IMR-90 (cell line): ENCODE data around the gene NEMF. TPM values are rescaled to one million over a fixed set of nuclear protein-coding genes. Genes with fewer than 3 reads are reported as not detected.
A peak's percentile ranks its signal among the peaks of the same experiment; 100 is the strongest.

Experiments
- ATAC-seq: fragments of 200-7000 bp; cut with Tn5 transposase; 2 replicates; pipeline ENCODE4 v1.9.1; 2020; ENCODE audit warnings: low read depth, mild to moderate bottlenecking, moderate library complexity
- BruUV-seq: library from RNA; stranded (reverse); fragments of 400-500 nt; replicated peaks from 2 replicates; lab custom pipeline; 2021; lab: Mats Ljungman, UMichigan
- CTCF ChIA-PET: fragments of 300-600 bp; formaldehyde crosslinking; extraction: SDS; loops from one replicate; lab custom pipeline; 2021; ENCODE audit warnings: antibody characterized with exemption; lab: Yijun Ruan, JAX
- POLR2A ChIA-PET: fragments of 300-600 bp; sonication (Branson Sonifier 250); formaldehyde crosslinking; loops from one replicate; lab custom pipeline; 2022; ENCODE audit warnings: antibody characterized with exemption; ENCODE audit not compliant: unreplicated experiment; lab: Charles Lee
- DNase-seq: peaks from one replicate; pipeline ENCODE4 v3.0.0; 2013
- H2AFZ ChIP-seq: replicated peaks from 2 replicates; pipeline ENCODE3; 2013; ENCODE audit warnings: low read length, mild to moderate bottlenecking; ENCODE audit not compliant: poor library complexity
- H2AK5ac ChIP-seq: 2 replicates; pipeline ENCODE4 v1.6.1; 2013; ENCODE audit warnings: low read depth, low read length, inconsistent platforms
- H2AK9ac ChIP-seq: replicated peaks from 2 replicates; pipeline ENCODE3; 2013; ENCODE audit warnings: mild to moderate bottlenecking, low read depth, low read length, moderate library complexity; ENCODE audit not compliant: poor library complexity
- H2BK120ac ChIP-seq: 2 replicates; pipeline ENCODE4 v1.6.1; 2013; ENCODE audit warnings: low read depth, low read length, inconsistent platforms
- H2BK15ac ChIP-seq: 3 replicates; pipeline ENCODE4 v1.6.1; 2013; ENCODE audit warnings: low read depth, low read length, inconsistent platforms
- H2BK20ac ChIP-seq: 2 replicates; pipeline ENCODE4 v1.6.1; 2013; ENCODE audit warnings: low read depth, mild to moderate bottlenecking, inconsistent platforms, low read length, moderate library complexity
- H2BK5ac ChIP-seq: 2 replicates; pipeline ENCODE4 v1.6.1; 2013; ENCODE audit warnings: mild to moderate bottlenecking, low read depth, low read length, inconsistent platforms; ENCODE audit not compliant: poor library complexity, severe bottlenecking
- H3K14ac ChIP-seq: replicated peaks from 2 replicates; pipeline ENCODE4 v1.6.1; 2013; ENCODE audit warnings: low read depth, low read length, inconsistent platforms
- H3K18ac ChIP-seq: 2 replicates; pipeline ENCODE4 v1.6.1; 2013; ENCODE audit warnings: low read depth, low read length, control low read depth
- H3K23ac ChIP-seq: 2 replicates; pipeline ENCODE4 v1.6.1; 2013; ENCODE audit warnings: low read depth, low read length, inconsistent platforms
- H3K27ac ChIP-seq: 2 replicates; pipeline ENCODE4 v1.5.1; 2013; ENCODE audit warnings: mild to moderate bottlenecking, control low read depth, low read length; ENCODE audit not compliant: insufficient read depth
- H3K27me3 ChIP-seq: 2 replicates; pipeline ENCODE4 v1.6.1; 2013; ENCODE audit warnings: low read length; ENCODE audit not compliant: control insufficient read depth, insufficient read depth
- H3K36me3 ChIP-seq: 2 replicates; pipeline ENCODE4 v1.6.1; 2013; ENCODE audit warnings: low read length, mixed read lengths; ENCODE audit not compliant: control insufficient read depth, insufficient read depth
- H3K4ac ChIP-seq: 2 replicates; pipeline ENCODE4 v1.6.1; 2013; ENCODE audit warnings: low read depth, low read length, inconsistent platforms
- H3K4me1 ChIP-seq: 2 replicates; pipeline ENCODE4 v1.6.1; 2013; ENCODE audit warnings: low read length, mixed read lengths; ENCODE audit not compliant: control insufficient read depth, insufficient read depth
- H3K4me2 ChIP-seq: 2 replicates; pipeline ENCODE4 v1.6.1; 2013; ENCODE audit warnings: low read depth, mild to moderate bottlenecking, control low read depth, low read length, moderate library complexity
- H3K4me3 ChIP-seq: 2 replicates; pipeline ENCODE4 v1.5.1; 2013; ENCODE audit warnings: low read depth, mild to moderate bottlenecking, control low read depth, low read length, moderate library complexity; ENCODE audit not compliant: insufficient read depth
- H3K56ac ChIP-seq: 2 replicates; pipeline ENCODE4 v1.6.1; 2013; ENCODE audit warnings: low read length, inconsistent platforms; ENCODE audit not compliant: insufficient read depth; ENCODE audit errors: extremely low read depth
- H3K79me1 ChIP-seq, 2 experiments: 2 replicates each; pipeline ENCODE4 v1.6.1; 2013; ENCODE audit warnings: low read length in 2 of 2, inconsistent platforms in 1 of 2, low read depth in 1 of 2
- H3K9ac ChIP-seq: 2 replicates; pipeline ENCODE4 v1.6.1; 2013; ENCODE audit warnings: low read depth, low read length, control low read depth
- H3K9me1 ChIP-seq: 2 replicates; pipeline ENCODE4 v1.6.1; 2013; ENCODE audit warnings: low read length, inconsistent platforms; ENCODE audit not compliant: insufficient read depth
- H3K9me3 ChIP-seq: 2 replicates; pipeline ENCODE4 v1.6.1; 2013; ENCODE audit warnings: low read length; ENCODE audit not compliant: control insufficient read depth, insufficient read depth
- H4K20me1 ChIP-seq: 2 replicates; pipeline ENCODE4 v1.6.1; 2013; ENCODE audit warnings: low read length, inconsistent platforms; ENCODE audit not compliant: insufficient read depth
- H4K5ac ChIP-seq: 2 replicates; pipeline ENCODE4 v1.6.1; 2013; ENCODE audit warnings: mild to moderate bottlenecking, low read depth, low read length, control low read depth
- H4K8ac ChIP-seq, 2 experiments: 2 replicates each; pipeline ENCODE4 v1.6.1; 2013; ENCODE audit warnings: low read depth in 2 of 2, low read length in 2 of 2, control low read depth in 1 of 2, inconsistent platforms in 1 of 2
- H4K91ac ChIP-seq: 2 replicates; pipeline ENCODE4 v1.6.1; 2013; ENCODE audit warnings: low read depth, low read length, inconsistent platforms; ENCODE audit not compliant: insufficient read depth
- CEBPB ChIP-seq: IDR thresholded peaks from 2 replicates; pipeline ENCODE4 v1.6.1; 2012; ENCODE audit warnings: low read depth, low read length, improper control_type of control experiment
- CTCF ChIP-seq: conservative IDR thresholded peaks from 2 replicates; pipeline ENCODE4 v1.5.1; 2012; ENCODE audit warnings: mild to moderate bottlenecking, low read depth, low read length, improper control_type of control experiment
- NFE2L2 ChIP-seq: fragments of 150-350 bp; IDR thresholded peaks from 2 replicates; pipeline ENCODE4 v1.6.1; 2016; ENCODE audit warnings: low read depth, mild to moderate bottlenecking, low read length
- RCOR1 ChIP-seq: IDR thresholded peaks from 2 replicates; pipeline ENCODE4 v1.6.1; 2012; ENCODE audit warnings: mild to moderate bottlenecking, low read length, improper control_type of control experiment; ENCODE audit not compliant: insufficient replicate concordance
- WGBS, 2 experiments: methylation state at CpG; one replicate each; pipeline versions ENCODE4 v1.1.5 to v1.1.7; 2013; ENCODE audit warnings: missing lambda C conversion rate in 2 of 2; ENCODE audit not compliant: insufficient read length in 1 of 2; ENCODE audit errors: extremely low coverage in 2 of 2; 5-methylcytosine and 5-hydroxymethylcytosine counted together
- dilution Hi-C: fragments of 300-500 bp; cut with HindIII; formaldehyde crosslinking; loops from one replicate; pipeline ENCODE4 v1.14.3; 2018; ENCODE audit warnings: low sequenced_read_pairs; ENCODE audit not compliant: unreplicated experiment
- in situ Hi-C: fragments of 300-500 bp; cut with MboI; formaldehyde crosslinking; loops from 3 replicates; pipeline ENCODE4 v1.14.3; 2019; ENCODE audit warnings: low sequenced_read_pairs, inconsistent platforms, mixed read lengths
- intact Hi-C: fragments of 100-400 bp; cut with micrococcal nuclease; formaldehyde crosslinking; loops from 2 replicates; pipeline ENCODE4 v1.10.0; 2022
- polyA plus RNA-seq, 3 experiments: library from polyadenylated mRNA; depleted of rRNA; stranded (reverse); fragments of >200 nt; gene quantifications; 2 replicates each; pipeline ENCODE4 v1.2.3, GENCODE V29; 2012; ENCODE audit warnings: low replicate concordance in 1 of 3
- total RNA-seq: library from RNA; depleted of rRNA; stranded (reverse); fragments of >200 nt; gene quantifications from 2 replicates; pipeline ENCODE4 v1.2.3, GENCODE V29; 2012

Gene NEMF
- total and polyA plus RNA-seq, 2 of the 4 experiments (the other 2 are of a cell fraction), result 19.5 to 30.5 TPM

GRCh38 chr14:49849213-49849847 is 3.3 kb downstream of the NEMF start:
- intact Hi-C loops, result no loop called here
- no peaks in the 10 kb centered on the region for H3K27me3 ChIP-seq
- no peak overlapping the region for H3K23ac ChIP-seq
- no peaks in the 10 kb centered on the region for H3K9me1 ChIP-seq
- H2BK5ac ChIP-seq, result no peak overlapping the region
- no peak overlapping the region for H2BK15ac ChIP-seq
- ATAC-seq (no peak), DNase-seq (no peak)
- H4K91ac ChIP-seq, result no peak overlapping the region
- no peaks in the 10 kb centered on the region for H3K9me3 ChIP-seq
- no peak overlapping the region for H4K5ac ChIP-seq
- no CpG with 5 or more reads among the region's 1 CpG for WGBS, 2 experiments
- no peak overlapping the region for H2AFZ ChIP-seq
- in situ Hi-C loops, result no loop called here
- no peak overlapping the region for H3K18ac ChIP-seq
- no peak overlapping the region for H3K14ac ChIP-seq
- H3K79me1 ChIP-seq, result peaks cover 15 to 25% of the 10 kb centered on the region in 2 experiments
- TF ChIP-seq NFE2L2 (no peak), RCOR1 (no peak), CTCF (no peak), CEBPB (0 out of 2 replicates have a peak, but pooled peaks have one; percentile 4)
- no peak overlapping the region for H2AK9ac ChIP-seq
- no peaks in the 10 kb centered on the region; the same call in 1 of the 2 replicates for H4K20me1 ChIP-seq
- no peak overlapping the region for H3K4me2 ChIP-seq
- CTCF ChIA-PET, result interaction anchor here (1.0 kb wide), 1 partner anchor 13 kb away, joined by 4 read pairs; no protein-coding TSS in a partner anchor
- H3K27ac ChIP-seq, result no peak overlapping the region
- no peak overlapping the region for H3K56ac ChIP-seq
- H3K4me1 ChIP-seq, result no peaks in the 10 kb centered on the region
- no TSS peak for BruUV-seq
- H3K4me3 ChIP-seq, result no peak overlapping the region
- H3K9ac ChIP-seq, result no peak overlapping the region
- H2BK120ac ChIP-seq, result no peak overlapping the region
- no peak overlapping the region for H3K4ac ChIP-seq
- H3K36me3 ChIP-seq, result peaks cover 12% of the 10 kb centered on the region
- no peak overlapping the region for H4K8ac ChIP-seq
- H2AK5ac ChIP-seq, result no peak overlapping the region
- no peak overlapping the region for H2BK20ac ChIP-seq
- POLR2A ChIA-PET, result no interaction called here
- dilution Hi-C loops, result no loop called here
